ENCODE data around the gene KCNIP3. TPM values are rescaled to one million over a fixed set of nuclear protein-coding genes. Genes with fewer than 3 reads are reported as not detected.
"Not testable (repeated sequence)": the region's sequence is repeated elsewhere in the genome, so short reads cannot be mapped to it uniquely, and the experiment has no call there.

Gene KCNIP3
- total and polyA plus RNA-seq, 10 donors, result 0.59 to 5.2 (median 3.0) TPM

GRCh38 chr2:95414015-95414594 is 117.0 kb downstream of the KCNIP3 start:
- intact Hi-C loops (cut with DNase I; ENCODE audit: low total_unique reads); H3K27ac ChIP-seq; H3K4me1 ChIP-seq; H3K4me3 ChIP-seq; H3K27me3 ChIP-seq (replicated peaks in 1 of 7); H3K9me3 ChIP-seq: not testable (repeated sequence)
- H3K36me3 ChIP-seq, result peaks cover 0 to 31% (median 0%) of the 10 kb centered on the region in 6 donors
- DNase-seq, result peak; percentile 88
- TF ChIP-seq POLR2AphosphoS5 (IDR thresholded peaks at IDR 0.05), result peak in 1 of 3 donors; percentile 31
- TF ChIP-seq CTCF (IDR thresholded peaks at IDR 0.05 in 8 of 11, conservative IDR thresholded peaks at IDR 0.05 in 3 of 11), result peak; percentile 35 to 87 (median 76)
- 36 to 58% (median 51%) methylated on average over 4 to 9 of the region's 9 CpGs for WGBS, 5 donors

GRCh38 chr2:95415138-95415537 is 118.0 kb downstream of the KCNIP3 start:
- intact Hi-C loops (cut with DNase I; ENCODE audit: low total_unique reads); H3K4me3 ChIP-seq; DNase-seq; H3K27ac ChIP-seq; H3K4me1 ChIP-seq; H3K27me3 ChIP-seq (replicated peaks in 1 of 7); H3K9me3 ChIP-seq: not testable (repeated sequence)
- 84 to 96% (median 91%) methylated on average over 3 of the region's 3 CpGs for WGBS, 5 donors
- H3K36me3 ChIP-seq, result peaks cover 0 to 29% (median 0%) of the 10 kb centered on the region in 6 donors

GRCh38 chr2:95415561-95415960 is 118.4 kb downstream of the KCNIP3 start:
- intact Hi-C loops (cut with DNase I; ENCODE audit: low total_unique reads); H3K27ac ChIP-seq; H3K4me3 ChIP-seq; H3K4me1 ChIP-seq; H3K27me3 ChIP-seq (replicated peaks in 1 of 7); DNase-seq; H3K9me3 ChIP-seq: not testable (repeated sequence)
- 93 to 97% (median 95%) methylated on average over 14 to 16 of the region's 16 CpGs for WGBS, 5 donors
- H3K36me3 ChIP-seq, result peaks cover 0 to 25% (median 0%) of the 10 kb centered on the region in 6 donors

GRCh38 chr2:95427196-95427867 is 130.2 kb downstream of the KCNIP3 start:
- H3K27me3 ChIP-seq (replicated peaks in 1 of 7); H3K36me3 ChIP-seq; H3K9me3 ChIP-seq; intact Hi-C loops (cut with DNase I; ENCODE audit: low total_unique reads); H3K4me1 ChIP-seq; H3K4me3 ChIP-seq; DNase-seq; H3K27ac ChIP-seq: not testable (repeated sequence)
- 11 to 42% (median 18%) methylated on average over 5 to 14 of the region's 30 CpGs for WGBS, 5 donors

GRCh38 chr2:95429748-95430467 is 132.8 kb downstream of the KCNIP3 start:
- H3K27ac ChIP-seq; H3K4me1 ChIP-seq; H3K9me3 ChIP-seq; H3K36me3 ChIP-seq; H3K27me3 ChIP-seq (replicated peaks in 1 of 7); H3K4me3 ChIP-seq; DNase-seq; intact Hi-C loops (cut with DNase I; ENCODE audit: low total_unique reads): not testable (repeated sequence)
- no CpG with 5 or more reads among the region's 8 CpGs for WGBS, 5 donors

GRCh38 chr2:95433373-95433772 is 136.2 kb downstream of the KCNIP3 start:
- H3K27ac ChIP-seq; H3K27me3 ChIP-seq (replicated peaks in 1 of 7); H3K9me3 ChIP-seq; H3K36me3 ChIP-seq; H3K4me1 ChIP-seq; H3K4me3 ChIP-seq; DNase-seq; intact Hi-C loops (cut with DNase I; ENCODE audit: low total_unique reads): not testable (repeated sequence)
- 71 to 85% (median 82%) methylated on average over 1 of the region's 4 CpGs for WGBS, 5 donors

GRCh38 chr2:95433973-95434372 is 136.8 kb downstream of the KCNIP3 start:
- H3K36me3 ChIP-seq; H3K27me3 ChIP-seq (replicated peaks in 1 of 7); H3K4me1 ChIP-seq; DNase-seq; H3K27ac ChIP-seq; intact Hi-C loops (cut with DNase I; ENCODE audit: low total_unique reads); H3K4me3 ChIP-seq; H3K9me3 ChIP-seq: not testable (repeated sequence)
- WGBS, 5 donors, result 80 to 100% (median 91%) methylated on average over 1 to 2 of the region's 2 CpGs; no CpG with 5 or more reads in 1 of the 5 donors

- H3K4me3 ChIP-seq; DNase-seq; H3K27ac ChIP-seq; H3K27me3 ChIP-seq (replicated peaks in 1 of 7); H3K36me3 ChIP-seq; H3K4me1 ChIP-seq; H3K9me3 ChIP-seq; intact Hi-C loops (cut with DNase I; ENCODE audit: low total_unique reads): not testable (repeated sequence)
- WGBS, 5 donors, result 61 to 79% (median 74%) methylated on average over 2 of the region's 3 CpGs; no CpG with 5 or more reads in 1 of the 5 donors
These were observed 137.4 kb downstream of the KCNIP3 start for GRCh38 chr2:95434507-95435076.

GRCh38 chr2:95435162-95435871 is 138.2 kb downstream of the KCNIP3 start:
- H3K36me3 ChIP-seq; H3K27me3 ChIP-seq (replicated peaks in 1 of 7); H3K9me3 ChIP-seq; H3K4me3 ChIP-seq; H3K4me1 ChIP-seq; intact Hi-C loops (cut with DNase I; ENCODE audit: low total_unique reads); H3K27ac ChIP-seq; DNase-seq: not testable (repeated sequence)
- WGBS, 5 donors, result no CpG with 5 or more reads among the region's 30 CpGs
